Measurements from ENCODE around the gene DNAH12.
"Not testable (repeated sequence)": the region's sequence is repeated elsewhere in the genome, so short reads cannot be mapped to it uniquely, and the experiment has no call there.

Gene DNAH12

GRCh38 chr3:57518276-57518915 is 25.7 kb downstream of the DNAH12 start:
- no peak for DNase-seq (ENCODE audit: low read depth)

DNA sequence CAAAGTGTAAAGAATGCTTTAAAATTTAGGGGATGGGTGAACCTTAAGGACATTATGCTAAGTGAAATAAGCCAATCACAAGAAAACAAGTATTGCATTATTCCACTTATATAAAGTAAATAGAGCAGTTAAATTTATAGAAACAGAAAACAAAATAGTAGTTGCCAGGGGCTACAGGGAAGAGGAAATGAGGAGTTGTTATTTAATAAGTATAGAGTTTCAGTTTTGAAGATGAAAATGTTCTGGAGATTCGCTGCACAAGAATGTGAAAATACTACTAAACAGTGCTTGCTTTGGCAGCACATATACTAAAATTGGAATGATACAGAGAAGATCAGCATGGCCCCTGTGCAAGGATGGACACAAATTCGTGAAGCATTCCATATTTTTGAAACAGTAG is 32.0 kb downstream of the DNAH12 start:
- DNase-seq (ENCODE audit: low read depth): no peak

DNA sequence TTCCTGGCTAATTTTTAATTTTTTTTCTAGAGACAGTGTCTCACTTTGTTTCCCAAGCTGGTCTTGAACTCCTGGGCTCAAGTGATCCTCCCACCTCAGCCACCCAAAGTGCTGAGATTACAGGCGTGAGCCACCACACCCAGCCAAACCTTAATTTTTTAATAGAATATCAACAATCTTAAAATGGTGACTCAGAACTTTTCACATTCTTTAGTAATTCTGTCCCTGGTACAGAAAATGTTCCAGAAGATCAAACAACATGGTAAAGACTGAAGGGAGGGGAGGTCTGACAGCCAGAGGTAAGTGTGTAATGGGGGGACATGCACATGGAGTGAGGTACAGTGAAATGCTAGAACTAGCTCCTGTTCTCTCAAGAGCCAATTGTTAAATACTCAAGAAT is 38.2 kb downstream of the DNAH12 start:
- no peak for DNase-seq (ENCODE audit: low read depth)

DNA sequence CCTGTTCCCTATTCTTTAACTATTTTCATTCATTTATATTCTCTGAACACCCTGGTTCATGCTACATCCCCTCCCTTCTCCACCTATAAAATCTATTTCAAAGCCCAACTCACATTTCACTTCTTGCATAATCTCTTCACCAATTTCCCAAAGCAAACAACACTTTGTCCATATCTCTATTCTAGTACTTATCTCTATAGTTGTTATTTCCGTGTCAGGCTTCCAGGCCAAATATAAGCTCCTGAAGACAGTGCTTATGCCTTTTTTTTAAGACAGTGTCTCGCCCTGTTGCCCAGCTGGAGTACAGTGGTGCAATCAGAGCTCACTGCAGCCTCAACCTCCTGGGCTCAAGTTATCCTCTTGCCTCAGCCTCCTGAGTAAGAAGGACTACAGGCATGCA is 43.6 kb downstream of the DNAH12 start:
- no peak for DNase-seq (ENCODE audit: low read depth)

DNA sequence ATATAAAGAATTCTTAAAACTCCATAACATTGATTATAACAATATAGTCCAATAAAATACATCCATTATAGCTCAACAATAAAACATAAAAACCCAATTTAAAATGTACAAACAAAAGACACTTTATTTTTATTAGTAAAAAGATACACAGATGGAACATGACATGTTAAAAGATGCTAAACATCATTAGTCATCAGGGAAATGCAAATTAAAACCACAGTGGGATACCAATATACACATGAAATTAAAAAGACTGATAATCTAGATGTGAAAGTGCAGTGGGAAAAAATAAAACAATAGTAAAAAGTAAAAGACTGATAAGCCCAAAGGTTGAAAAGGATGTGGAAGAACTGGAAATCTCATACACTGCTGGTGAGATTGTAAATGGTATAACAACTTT is 46.2 kb downstream of the DNAH12 start:
- DNase-seq (ENCODE audit: low read depth): no peak

- DNase-seq (ENCODE audit: low read depth): no peak
These were observed 59.6 kb downstream of the DNAH12 start for GRCh38 chr3:57484563-57484962.

GRCh38 chr3:57477193-57477592 is 67.0 kb downstream of the DNAH12 start:
- DNase-seq (ENCODE audit: low read depth): not testable (repeated sequence)

DNA sequence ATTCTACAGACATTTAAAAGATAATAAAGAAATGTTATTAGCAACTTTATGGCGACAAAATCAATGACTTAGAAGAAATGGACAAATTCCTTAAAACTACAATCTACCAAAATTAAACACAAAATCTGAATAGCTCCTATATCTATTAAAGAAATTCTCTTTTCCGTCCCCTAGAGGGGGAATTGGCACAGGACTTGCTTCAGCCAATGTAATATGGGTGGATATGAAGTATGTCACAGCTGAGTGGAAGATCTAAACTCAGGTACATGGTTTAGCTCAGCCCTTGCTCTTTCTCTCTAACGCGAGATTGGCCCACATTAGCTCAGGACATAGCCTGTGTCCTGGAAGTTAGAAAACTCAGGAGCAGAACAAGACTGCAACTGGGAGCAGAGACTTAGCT is 79.3 kb downstream of the DNAH12 start:
- DNase-seq (ENCODE audit: low read depth): no peak

DNA sequence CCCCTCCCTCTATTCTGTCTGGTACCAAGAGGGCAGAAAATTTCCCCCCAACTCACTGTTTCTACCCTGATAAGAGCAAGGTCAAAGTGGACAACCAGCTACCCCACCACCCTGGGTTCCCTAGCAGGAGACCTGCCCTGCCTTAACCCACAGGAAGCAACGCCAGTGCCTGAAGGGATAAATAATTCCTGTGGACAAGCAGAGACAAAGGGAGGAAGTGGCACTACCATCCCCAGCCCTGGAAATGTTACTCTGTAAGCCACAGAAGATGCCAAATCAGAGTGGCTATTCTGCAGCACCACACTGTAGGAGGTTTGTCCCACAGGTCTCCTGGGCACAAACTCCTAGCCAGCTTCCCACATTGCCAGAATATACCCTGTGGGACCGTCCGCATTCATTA is 80.1 kb downstream of the DNAH12 start:
- no peak for DNase-seq (ENCODE audit: low read depth)

DNA sequence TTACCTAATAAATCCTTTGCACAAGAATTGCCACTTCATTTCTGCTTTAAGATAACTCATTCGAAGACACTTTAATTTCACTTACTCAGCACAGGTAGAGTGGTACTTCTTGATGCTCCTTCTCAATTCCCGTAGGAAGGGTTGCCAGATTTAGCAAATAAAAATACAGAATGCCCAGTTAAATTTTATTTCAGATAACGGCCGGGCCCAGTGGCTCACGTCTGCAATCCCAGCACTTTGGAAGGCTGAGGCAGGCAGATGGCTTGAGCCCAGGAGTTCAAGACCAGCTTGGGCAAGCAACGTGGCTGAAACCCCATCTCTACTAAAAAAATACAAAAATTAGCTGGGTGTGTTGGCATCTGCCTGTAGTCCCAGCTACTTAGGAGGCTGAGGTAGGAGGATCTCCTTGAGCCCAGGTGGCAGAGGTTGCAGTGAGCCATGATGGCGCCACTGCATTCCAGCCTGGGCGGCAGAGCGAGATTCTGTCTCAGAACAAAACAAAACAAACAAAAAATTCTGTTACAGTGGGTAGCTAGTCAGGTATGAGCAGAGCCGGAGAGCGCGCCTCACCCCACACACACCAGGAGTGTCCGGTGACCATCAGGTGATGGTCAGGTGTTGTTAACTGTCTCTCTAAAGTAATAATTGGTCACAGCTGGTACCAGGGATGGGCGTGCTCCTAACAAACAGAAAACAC is 92.8 kb downstream of the DNAH12 start:
- no peak for DNase-seq (ENCODE audit: low read depth)

DNA sequence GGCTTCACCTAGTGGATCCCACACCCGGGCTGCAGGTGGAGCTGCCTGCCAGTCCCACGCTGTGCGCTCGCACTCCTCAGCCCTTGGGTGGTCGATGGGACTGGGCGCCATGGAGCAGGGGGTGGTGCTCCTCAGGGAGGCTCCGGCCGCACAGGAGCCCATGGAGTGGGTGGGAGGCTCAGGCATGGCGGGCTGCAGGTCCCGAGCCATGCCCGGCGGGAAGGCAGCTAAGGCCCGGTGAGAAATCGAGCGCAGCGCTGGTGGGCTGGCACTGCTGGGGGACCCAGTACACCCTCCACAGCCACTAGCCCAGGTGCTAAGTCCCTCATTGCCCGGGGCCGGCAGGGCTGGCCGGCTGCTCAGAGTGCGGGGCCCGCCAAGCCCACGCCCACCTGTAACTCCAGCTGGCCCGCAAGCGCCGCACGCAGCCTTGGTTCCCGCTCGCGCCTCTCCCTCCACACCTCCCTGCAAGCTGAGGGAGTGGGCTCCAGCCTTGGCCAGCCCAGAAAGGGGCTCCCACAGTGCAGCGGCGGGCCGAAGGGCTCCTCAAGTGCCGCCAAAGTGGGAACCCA is 94.8 kb downstream of the DNAH12 start:
- DNase-seq (ENCODE audit: low read depth): not testable (repeated sequence)

DNA sequence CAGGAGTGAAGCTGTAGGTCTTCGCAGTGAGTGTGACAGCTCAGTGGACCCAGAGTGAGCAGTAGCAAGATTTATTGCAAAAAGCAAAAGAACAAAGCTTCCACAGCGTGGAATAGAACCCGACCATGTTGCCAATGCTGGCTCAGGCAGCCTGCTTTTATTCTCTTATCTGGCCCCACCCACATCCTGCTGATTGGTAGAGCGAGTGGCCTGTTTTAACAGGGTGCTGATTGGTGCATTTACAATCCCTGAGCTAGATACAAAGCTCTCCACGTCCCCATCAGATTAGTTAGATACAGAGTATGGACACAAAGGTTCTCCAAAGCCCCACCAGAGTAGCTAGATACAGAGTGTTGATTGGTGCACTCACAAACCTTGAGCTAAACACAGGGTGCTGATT is 95.7 kb downstream of the DNAH12 start:
- not testable (repeated sequence) for DNase-seq (ENCODE audit: low read depth)

GRCh38 chr3:57446318-57446841 is 97.8 kb downstream of the DNAH12 start:
- DNase-seq (ENCODE audit: low read depth): no peak

DNA sequence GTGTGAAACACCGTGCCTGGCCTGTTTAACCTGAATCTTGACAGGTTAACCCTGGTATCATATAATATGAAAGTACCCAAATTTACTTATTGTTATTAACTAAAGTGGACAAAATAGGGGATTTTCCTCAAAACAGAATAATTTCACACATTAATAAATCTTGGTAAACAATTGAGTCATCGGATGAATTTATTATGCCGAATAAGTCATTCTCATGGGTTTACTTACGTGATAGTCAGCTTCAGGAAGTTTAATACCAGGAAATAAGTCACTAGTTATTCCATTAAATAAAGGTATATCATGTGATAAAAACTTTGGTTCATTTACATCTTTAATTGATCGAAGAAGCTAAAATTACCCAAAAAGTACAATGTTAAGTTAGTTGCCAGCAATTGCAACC is 99.7 kb downstream of the DNAH12 start:
- no peak for DNase-seq (ENCODE audit: low read depth)

DNA sequence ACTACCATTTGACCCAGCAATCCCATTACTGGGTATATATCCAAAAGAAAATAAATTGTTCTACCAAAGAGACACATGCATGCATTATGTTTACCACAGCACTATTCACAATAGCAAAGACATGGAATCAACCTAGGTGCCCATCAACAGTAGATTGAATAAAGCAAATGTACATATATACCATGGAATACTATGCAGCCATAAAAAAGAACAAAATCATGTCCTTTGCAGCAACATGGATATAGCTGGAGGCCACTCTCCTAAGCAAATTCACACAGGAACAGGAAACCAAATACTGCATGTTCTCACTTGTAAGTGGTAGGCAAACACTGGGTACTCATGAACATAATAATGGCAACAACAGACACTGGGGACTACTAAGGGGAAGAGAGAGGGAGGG is 104.0 kb downstream of the DNAH12 start:
- DNase-seq (ENCODE audit: low read depth): not testable (repeated sequence)

DNA sequence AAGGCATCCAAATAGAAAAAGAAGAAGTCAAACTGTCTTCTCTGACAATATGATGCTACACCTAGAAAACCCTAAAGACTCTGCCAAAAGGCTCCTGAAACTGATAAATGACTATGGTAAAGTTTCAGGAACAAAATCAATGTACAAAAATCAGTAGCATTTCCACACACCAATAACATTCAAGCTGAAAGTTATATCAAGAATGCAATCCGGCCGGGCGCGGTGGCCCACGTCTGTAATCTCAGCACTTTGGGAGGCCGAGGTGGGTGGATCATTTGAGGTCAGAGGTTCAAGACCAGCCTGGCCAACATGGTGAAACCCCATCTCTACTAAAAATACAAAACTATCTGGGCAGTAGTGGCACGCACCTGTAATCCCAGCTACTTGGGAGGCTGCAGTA is 105.7 kb downstream of the DNAH12 start:
- DNase-seq (ENCODE audit: low read depth): not testable (repeated sequence)

- no peak for DNase-seq (ENCODE audit: low read depth)
These were observed 107.9 kb downstream of the DNAH12 start for GRCh38 chr3:57436195-57436761.

GRCh38 chr3:57434041-57434440 is 110.1 kb downstream of the DNAH12 start:
- DNase-seq (ENCODE audit: low read depth): no peak

DNA sequence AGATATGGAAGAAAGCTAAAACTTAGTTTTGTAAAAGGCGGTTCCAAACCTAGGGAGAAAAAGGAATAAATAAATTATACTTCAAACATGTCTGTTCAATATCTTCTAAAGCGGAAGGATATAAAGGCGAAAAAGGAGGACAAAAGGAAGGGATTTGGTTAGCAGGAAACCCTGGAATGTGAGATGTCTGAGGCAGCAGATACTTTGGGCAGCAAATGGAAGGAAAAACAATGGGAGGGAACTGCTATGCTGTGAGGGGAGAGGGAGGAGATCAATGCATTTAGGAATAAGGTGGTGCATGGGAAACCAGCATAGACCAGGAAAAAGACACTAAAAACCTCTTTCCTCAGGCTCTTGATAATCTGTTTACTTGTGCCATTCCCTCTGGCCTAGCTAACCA is 120.8 kb downstream of the DNAH12 start:
- DNase-seq (ENCODE audit: low read depth): no peak

- no peak for DNase-seq (ENCODE audit: low read depth)
These were observed 122.8 kb downstream of the DNAH12 start for GRCh38 chr3:57421336-57421735.

- DNase-seq (ENCODE audit: low read depth): no peak
These were observed 124.1 kb downstream of the DNAH12 start for GRCh38 chr3:57420001-57420400.

- no peak for DNase-seq (ENCODE audit: low read depth)
These were observed 132.4 kb downstream of the DNAH12 start for GRCh38 chr3:57411715-57412114.

GRCh38 chr3:57409471-57409870 is 134.7 kb downstream of the DNAH12 start:
- DNase-seq (ENCODE audit: low read depth): no peak
